Sigmoid colon (tissue), 7 donors: Measurements from ENCODE around the gene ASB5. TPM values are rescaled to one million over a fixed set of nuclear protein-coding genes. Genes with fewer than 3 reads are reported as not detected.
A peak's percentile ranks its signal among the peaks of the same experiment; 100 is the strongest.

Experiments used
- DNase-seq: peaks from one replicate; pipeline ENCODE4 v3.0.0-alpha.2; 2019
- H3K27ac ChIP-seq, 4 donors: fragments of 200-600 bp; sonication (generic); one replicate each; pipeline ENCODE4 v1.5.1; 2016 to 2019; ENCODE audit warnings: mild to moderate bottlenecking in 1 of 4
- H3K27me3 ChIP-seq, 3 donors: fragments of 200-600 bp; sonication (generic); one replicate each; pipeline ENCODE4 v1.5.1; 2019; ENCODE audit warnings: mild to moderate bottlenecking in 1 of 3
- H3K36me3 ChIP-seq, 4 donors: fragments of 200-600 bp; sonication (generic); one replicate each; pipeline ENCODE4 v1.5.1; 2016 to 2019
- H3K4me1 ChIP-seq, 4 donors: fragments of 200-600 bp; sonication (generic); one replicate each; pipeline ENCODE4 v1.5.1; 2017 to 2019
- H3K4me3 ChIP-seq, 4 donors: fragments of 200-600 bp; sonication (generic); one replicate each; pipeline ENCODE4 v1.5.1; 2017 to 2019; ENCODE audit warnings: mild to moderate bottlenecking in 2 of 4, moderate library complexity in 1 of 4
- H3K9me3 ChIP-seq, 4 donors: fragments of 200-600 bp in 3 of 4; sonication (generic) in 3 of 4; one replicate each; pipeline versions ENCODE4 v1.5.1 to v1.6.1; 2013 to 2019
- CTCF ChIP-seq, 4 experiments: fragments of 450-650 bp in 3 of 4; fragments of 200-600 bp in 1 of 4; IDR thresholded peaks; one replicate each; pipeline ENCODE4 v1.5.1; 2016 to 2019; ENCODE audit warnings: antibody characterized with exemption in 4 of 4, mild to moderate bottlenecking in 3 of 4, moderate library complexity in 2 of 4
- EP300 ChIP-seq, 4 donors: sonication (generic); formaldehyde crosslinking; IDR thresholded peaks; one replicate each; pipeline ENCODE4 v1.6.1; 2017; ENCODE audit warnings: antibody characterized with exemption in 4 of 4
- POLR2A ChIP-seq, 2 donors: fragments of 450-650 bp; IDR thresholded peaks; one replicate each; pipeline ENCODE4 v1.6.1; 2016; ENCODE audit warnings: antibody characterized with exemption in 2 of 2, mild to moderate bottlenecking in 2 of 2, moderate library complexity in 2 of 2
- POLR2AphosphoS5 ChIP-seq, 4 donors: sonication (generic); formaldehyde crosslinking; IDR thresholded peaks; one replicate each; pipeline ENCODE4 v1.6.1; 2017; ENCODE audit warnings: antibody characterized with exemption in 4 of 4
- WGBS, 2 donors: extraction: QIAGEN DNeasy Blood & Tissue Kit; methylation state at CpG; one replicate each; pipeline ENCODE4 v1.1.7; 2013; 5-methylcytosine and 5-hydroxymethylcytosine counted together
- intact Hi-C: fragments of 100-400 bp; cut with DNase I; formaldehyde crosslinking; loops from one replicate; pipeline ENCODE4 v1.15.1; 2023
- polyA plus RNA-seq, 3 donors: library from polyadenylated mRNA; stranded (reverse); fragments of 200-250 nt; gene quantifications; one replicate each; pipeline ENCODE4 v1.2.3, GENCODE V29; 2013
- total RNA-seq, 4 donors: library from RNA; depleted of rRNA; stranded (reverse); fragments of >200 nt; gene quantifications; one replicate each; pipeline ENCODE4 v1.1.0, GENCODE V29; 2016
- donor health status: healthy with polysubstance abuse.
- donor health status: Bipolar disorder and iron deficiency.
- donor health status: healthy.

The ASB5 gene
- total and polyA plus RNA-seq, 7 donors: 0.29 to 69.2 (median 35.2) TPM; not detected in 1

GRCh38 chr4:176188654-176189053, 80.4 kb downstream of the ASB5 start:
- Histone ChIP-seq H3K27me3 (no peaks in the 10 kb centered on the region), H3K9me3 (no peaks in the 10 kb centered on the region), H3K4me1 (peaks cover 0 to 60% (median 37%) of the 10 kb centered on the region in 4 donors), H3K27ac (peak overlapping the region in 2 of 4 donors; percentile 85 to 89), H3K4me3 (no peak overlapping the region), H3K36me3 (no peaks in the 10 kb centered on the region)
- intact Hi-C loops: no loop called here
- no peak for TF ChIP-seq EP300 (IDR thresholded peaks at IDR 0.05)
- TF ChIP-seq CTCF (IDR thresholded peaks at IDR 0.05): no peak
- TF ChIP-seq POLR2AphosphoS5 (IDR thresholded peaks at IDR 0.05): no peak
- TF ChIP-seq POLR2A (IDR thresholded peaks at IDR 0.05): no peak
- no peak for DNase-seq

GRCh38 chr4:176187624-176188023, 81.4 kb downstream of the ASB5 start:
- Histone ChIP-seq H3K4me3 (no peak overlapping the region), H3K4me1 (peaks cover 0 to 60% (median 37%) of the 10 kb centered on the region in 4 donors), H3K27ac (peak overlapping the region in 2 of 4 donors; percentile 57 to 69), H3K36me3 (no peaks in the 10 kb centered on the region), H3K9me3 (no peaks in the 10 kb centered on the region), H3K27me3 (no peaks in the 10 kb centered on the region)
- 70% methylated on average over 2 of the region's 2 CpGs for WGBS, 2 donors
- intact Hi-C loops: no loop called here
- no peak for DNase-seq
- no peak for TF ChIP-seq EP300 (IDR thresholded peaks at IDR 0.05)
- TF ChIP-seq CTCF (IDR thresholded peaks at IDR 0.05): no peak
- no peak for TF ChIP-seq POLR2A (IDR thresholded peaks at IDR 0.05)
- TF ChIP-seq POLR2AphosphoS5 (IDR thresholded peaks at IDR 0.05): no peak

GRCh38 chr4:176186671-176187395, 82.2 kb downstream of the ASB5 start:
- 79 to 81% methylated on average over 6 of the region's 6 CpGs for WGBS, 2 donors
- peak overlapping the region in 3 of 4 donors; percentile 2 to 69 (median 57) for H3K27ac ChIP-seq
- TF ChIP-seq EP300 (IDR thresholded peaks at IDR 0.05): no peak
- TF ChIP-seq CTCF (IDR thresholded peaks at IDR 0.05): no peak
- TF ChIP-seq POLR2AphosphoS5 (IDR thresholded peaks at IDR 0.05): no peak
- TF ChIP-seq POLR2A (IDR thresholded peaks at IDR 0.05): no peak
- no peaks in the 10 kb centered on the region for H3K9me3 ChIP-seq
- H3K36me3 ChIP-seq: no peaks in the 10 kb centered on the region
- H3K4me3 ChIP-seq: no peak overlapping the region
- H3K4me1 ChIP-seq: peaks cover 0 to 52% (median 37%) of the 10 kb centered on the region in 4 donors
- H3K27me3 ChIP-seq: no peaks in the 10 kb centered on the region
- intact Hi-C loops: no loop called here
- DNase-seq: no peak

GRCh38 chr4:176186067-176186466, 83.0 kb downstream of the ASB5 start:
- no peak for TF ChIP-seq POLR2A (IDR thresholded peaks at IDR 0.05)
- TF ChIP-seq CTCF (IDR thresholded peaks at IDR 0.05): no peak
- no peak for TF ChIP-seq EP300 (IDR thresholded peaks at IDR 0.05)
- no peak for TF ChIP-seq POLR2AphosphoS5 (IDR thresholded peaks at IDR 0.05)
- Histone ChIP-seq H3K36me3 (no peaks in the 10 kb centered on the region), H3K4me1 (peaks cover 0 to 51% (median 37%) of the 10 kb centered on the region in 4 donors), H3K9me3 (no peaks in the 10 kb centered on the region), H3K4me3 (no peak overlapping the region), H3K27me3 (no peaks in the 10 kb centered on the region), H3K27ac (peak overlapping the region in 3 of 4 donors; percentile 2 to 69 (median 57))
- intact Hi-C loops: no loop called here
- no peak for DNase-seq
- 63 to 71% methylated on average over 2 of the region's 2 CpGs for WGBS, 2 donors
